GDM1 (cell line): ENCODE measurements around the gene WFIKKN2.
A peak's percentile ranks its signal among the peaks of the same experiment; 100 is the strongest.
"Not testable (repeated sequence)": the region's sequence is repeated elsewhere in the genome, so short reads cannot be mapped to it uniquely, and the experiment has no call there.

Experiments used
- DNase-seq: peaks from one replicate; lab custom pipeline; 2025; lab: John Stamatoyannopoulos, UW

The WFIKKN2 gene

GRCh38 chr17:50855708-50856330, 20.4 kb downstream of the WFIKKN2 start:
- DNase-seq, result no peak

- DNase-seq, result no peak
Measured at GRCh38 chr17:50856431-50856830, 21.0 kb downstream of the WFIKKN2 start.

- DNase-seq, result no peak
Measured at GRCh38 chr17:50858486-50859225, 23.3 kb downstream of the WFIKKN2 start.

GRCh38 chr17:50859727-50860126, 24.3 kb downstream of the WFIKKN2 start:
- DNase-seq, result not testable (repeated sequence)

DNA sequence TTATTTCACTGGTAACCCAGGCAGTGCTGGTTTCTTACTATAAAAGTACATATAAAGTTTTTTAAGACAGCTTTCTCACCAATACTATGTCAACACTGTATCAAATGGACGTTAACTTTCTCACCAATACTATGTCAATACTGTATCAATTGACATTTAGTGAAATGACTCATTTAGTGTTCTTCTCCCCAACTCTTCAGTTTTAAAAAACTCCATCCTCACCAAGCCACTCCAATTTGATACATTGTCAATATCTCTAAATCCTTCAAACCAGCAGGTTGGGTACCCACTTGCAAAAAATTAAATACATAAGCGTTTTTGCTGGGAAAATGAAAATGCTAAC, 25.9 kb downstream of the WFIKKN2 start:
- no peak for DNase-seq

- DNase-seq, result no peak
Measured at GRCh38 chr17:50861822-50862528, 26.6 kb downstream of the WFIKKN2 start.

DNA sequence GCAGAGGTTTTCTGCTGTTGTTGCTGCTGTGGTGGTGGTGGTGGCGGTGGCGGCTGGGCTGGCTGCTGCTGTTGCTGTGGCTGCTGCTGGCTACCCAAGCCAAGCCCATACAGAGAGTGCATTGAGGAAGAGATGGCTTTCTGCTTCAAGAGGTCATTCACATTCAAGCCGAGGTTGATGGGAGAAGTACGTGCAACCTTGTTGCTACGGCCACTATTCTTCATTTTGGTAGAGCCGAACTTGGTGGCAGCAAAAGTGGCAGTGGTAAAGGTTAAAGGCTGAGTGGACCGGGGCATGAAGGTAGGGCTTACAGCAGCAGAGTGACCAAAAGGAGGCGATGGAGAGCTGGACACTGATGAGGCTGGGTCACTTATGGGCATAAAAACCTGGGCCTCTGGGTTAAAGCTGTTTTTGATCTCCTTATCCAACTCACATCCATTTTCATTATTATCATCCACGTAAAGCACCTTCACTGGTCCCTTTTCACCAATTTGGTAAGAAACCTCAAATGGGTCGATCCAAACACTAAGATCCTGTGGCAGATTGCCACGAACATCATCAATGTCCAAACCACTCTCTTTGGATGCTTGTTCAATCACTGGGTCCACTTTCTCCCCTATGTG, 27.9 kb downstream of the WFIKKN2 start:
- DNase-seq, result no peak

- DNase-seq, result no peak
Measured at GRCh38 chr17:50863931-50864330, 28.5 kb downstream of the WFIKKN2 start.

DNA sequence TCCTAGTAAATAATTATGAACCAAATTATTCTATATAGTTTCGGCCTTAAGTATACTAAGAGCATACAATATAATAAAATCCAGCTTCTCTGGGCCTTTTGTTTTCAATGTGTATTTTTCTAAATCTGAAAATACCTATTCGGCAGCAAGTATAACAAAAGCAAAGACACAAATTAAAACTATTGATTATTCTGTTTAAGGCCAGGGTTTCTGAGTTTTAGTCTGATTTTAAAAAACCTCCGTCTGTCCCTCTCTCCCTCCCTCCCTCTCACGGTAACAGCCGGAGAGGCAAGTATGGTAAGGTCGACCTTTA, 29.3 kb downstream of the WFIKKN2 start:
- no peak for DNase-seq

GRCh38 chr17:50865060-50865867, 29.9 kb downstream of the WFIKKN2 start:
- no peak for DNase-seq

DNA sequence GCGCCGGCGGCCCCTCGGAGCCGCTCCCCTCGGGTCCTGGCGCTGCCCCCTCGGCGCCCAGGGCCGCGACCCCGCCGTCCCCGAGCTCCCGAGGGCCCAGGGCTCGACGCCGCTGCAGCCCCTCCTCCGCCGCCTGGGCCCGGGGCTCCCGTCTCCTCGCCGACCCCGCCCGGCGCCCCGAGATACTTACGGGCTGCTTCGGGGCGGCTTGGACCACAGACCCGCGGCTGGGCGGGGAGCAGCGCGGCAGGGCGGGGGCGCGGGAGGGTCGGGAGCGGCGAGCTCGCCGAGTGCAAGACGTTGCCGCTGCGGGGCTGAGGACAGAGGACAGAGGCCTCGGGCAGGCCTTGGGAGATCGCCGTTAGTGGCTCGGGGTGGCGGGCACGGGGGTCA, 30.5 kb downstream of the WFIKKN2 start:
- DNase-seq, result no peak

DNA sequence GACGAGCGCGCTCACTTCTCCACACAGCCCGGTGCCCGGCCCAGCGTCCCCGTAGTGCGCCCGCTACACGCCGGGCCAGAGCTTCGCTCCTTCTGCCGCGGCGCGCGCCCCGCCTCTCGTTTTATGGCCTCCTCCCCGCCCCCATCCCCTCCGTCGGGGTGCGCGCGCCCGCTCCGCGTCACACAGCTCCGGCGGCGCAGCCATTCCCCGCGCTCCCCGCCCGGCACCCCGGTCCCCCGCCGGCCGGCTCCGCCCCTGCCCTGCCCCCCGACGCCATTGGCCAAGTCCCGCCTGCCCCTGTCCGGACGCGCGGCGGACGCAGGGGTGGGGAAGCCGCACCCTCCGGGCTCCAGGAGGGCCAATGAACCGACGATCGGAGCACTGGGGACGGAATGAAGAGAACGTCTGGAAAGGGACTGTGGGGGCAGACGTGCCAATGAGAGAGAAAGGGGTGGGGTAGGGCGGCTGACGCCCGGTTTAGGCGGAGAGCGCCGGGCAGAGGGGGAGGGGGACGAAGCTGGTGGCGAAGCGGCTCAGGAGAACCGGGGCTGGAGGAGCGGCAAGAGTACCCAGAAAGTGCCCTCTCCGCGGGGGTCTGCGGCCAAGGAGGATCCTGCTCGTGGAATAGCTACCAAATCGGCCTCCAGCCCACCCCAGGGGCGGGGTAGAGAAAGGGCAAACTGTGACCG, 31.0 kb downstream of the WFIKKN2 start, which contains the start of gene TOB1:
Gene TOB1 (minus strand): TSS at position 94 of the 689 bp plus-strand sequence. CDS start 2,337 bp downstream, outside the sequence.
- peak; percentile 98 for DNase-seq

GRCh38 chr17:50866950-50867362, 31.6 kb downstream of the WFIKKN2 start:
- DNase-seq, result peak; percentile 53

GRCh38 chr17:50867363-50868139, 32.2 kb downstream of the WFIKKN2 start:
- DNase-seq, result peak; percentile 88

DNA sequence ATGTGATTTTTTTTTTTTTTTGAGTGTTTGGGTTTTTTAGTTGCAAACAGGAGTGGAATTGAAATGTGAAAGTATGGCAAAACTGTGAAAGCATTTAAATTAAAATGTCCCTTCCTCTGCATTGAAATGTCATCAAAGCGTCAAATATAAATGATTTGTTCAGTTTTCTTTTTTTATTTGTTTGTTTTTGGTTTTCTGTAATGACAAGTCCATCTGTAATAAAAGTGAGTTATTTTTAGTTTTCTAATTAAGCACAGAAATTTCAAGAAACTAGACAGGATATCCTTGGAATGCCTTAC, 32.7 kb downstream of the WFIKKN2 start:
- no peak for DNase-seq

DNA sequence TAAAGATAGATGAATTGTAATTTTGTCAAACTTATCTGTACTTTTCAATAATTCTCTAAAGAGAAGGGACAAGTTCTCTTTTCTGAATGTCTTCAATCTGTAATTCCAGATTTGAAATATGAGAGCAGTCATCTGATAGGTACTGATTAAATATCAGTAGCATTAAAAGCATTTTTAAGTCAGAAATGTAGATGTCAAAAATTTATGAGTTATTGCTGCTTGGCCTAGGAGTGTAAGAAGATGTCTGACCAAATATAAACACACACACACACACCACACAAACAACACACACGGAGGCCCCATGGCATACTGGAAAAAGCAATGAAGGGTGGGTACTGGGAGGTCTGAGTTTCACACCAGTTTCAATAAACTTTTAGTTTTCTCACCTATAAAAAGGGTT, 33.2 kb downstream of the WFIKKN2 start:
- no peak for DNase-seq

GRCh38 chr17:50871364-50871763, 36.0 kb downstream of the WFIKKN2 start:
- no peak for DNase-seq

GRCh38 chr17:50871898-50872297, 36.5 kb downstream of the WFIKKN2 start:
- DNase-seq, result no peak

DNA sequence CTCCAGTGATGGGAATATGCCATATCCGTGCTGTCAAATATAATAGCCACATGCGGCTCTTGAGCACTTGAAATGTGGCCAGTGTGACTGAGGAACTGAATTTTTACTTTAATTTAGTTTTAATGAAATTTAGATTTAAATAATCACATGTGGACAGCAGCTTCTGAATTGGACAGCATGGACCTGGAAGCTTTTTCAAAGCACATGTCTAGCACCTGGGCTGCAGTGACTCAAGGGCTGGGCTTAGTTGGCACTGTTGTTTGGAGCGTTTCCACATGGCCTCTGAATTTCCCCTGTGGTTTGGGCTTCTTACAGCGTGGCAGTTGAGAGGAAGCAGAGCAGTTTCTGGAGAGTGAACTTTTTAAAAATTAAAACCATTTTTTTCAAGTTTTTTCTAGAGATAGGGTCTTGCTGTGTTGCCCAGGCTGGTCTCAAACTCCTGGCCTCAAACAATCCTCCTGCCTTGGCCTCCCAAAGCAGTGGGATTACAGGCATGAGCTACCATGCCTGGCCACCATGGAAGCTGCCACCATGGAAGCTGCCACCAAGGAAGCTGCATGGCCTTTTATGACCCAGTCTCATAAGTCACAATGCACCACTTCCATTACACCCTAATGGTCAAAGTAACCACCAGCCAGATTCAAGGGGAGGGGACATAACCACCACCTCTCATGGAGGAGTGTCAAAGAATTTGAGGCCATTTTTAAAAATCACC, 37.5 kb downstream of the WFIKKN2 start:
- DNase-seq, result peak; percentile 59

GRCh38 chr17:50875074-50875473, 39.7 kb downstream of the WFIKKN2 start:
- no peak for DNase-seq
